CD4-positive, alpha-beta T cell treated with Interleukin-1 beta for 1 hour (primary cell): Measurements from ENCODE around the gene KRT33B.

ENCODE experiments used
- DNase-seq, 2 donors: peaks; one replicate each; pipeline ENCODE4 v3.0.0-alpha.2; 2020 to 2022

The KRT33B gene

GRCh38 chr17:41345992-41346391 lies 23.6 kb downstream of the KRT33B start:
- no peak for DNase-seq

- no peak for DNase-seq
These were observed 26.6 kb downstream of the KRT33B start for GRCh38 chr17:41343029-41343428.

GRCh38 chr17:41340934-41341861 lies 28.4 kb downstream of the KRT33B start:
- peak; percentile 54 to 70 for DNase-seq

GRCh38 chr17:41340494-41340893 lies 29.1 kb downstream of the KRT33B start:
- DNase-seq: no peak

- DNase-seq: no peak
These were observed 29.9 kb downstream of the KRT33B start for GRCh38 chr17:41339571-41340172.

- DNase-seq: peak; percentile 53 to 82
These were observed 30.6 kb downstream of the KRT33B start for GRCh38 chr17:41338961-41339485.

GRCh38 chr17:41335747-41336146 lies 33.9 kb downstream of the KRT33B start:
- DNase-seq: no peak

- DNase-seq: peak in 1 of 2 donors; percentile 26
These were observed 35.0 kb downstream of the KRT33B start for GRCh38 chr17:41334385-41335305.

GRCh38 chr17:41333836-41334235 lies 35.8 kb downstream of the KRT33B start:
- no peak for DNase-seq

GRCh38 chr17:41333098-41333497 lies 36.5 kb downstream of the KRT33B start:
- no peak for DNase-seq

GRCh38 chr17:41332239-41332638 lies 37.4 kb downstream of the KRT33B start:
- no peak for DNase-seq

GRCh38 chr17:41331606-41332005 lies 38.0 kb downstream of the KRT33B start:
- no peak for DNase-seq

GRCh38 chr17:41329279-41329948 lies 40.2 kb downstream of the KRT33B start:
- peak in 1 of 2 donors; percentile 33 for DNase-seq

- no peak for DNase-seq
These were observed 41.4 kb downstream of the KRT33B start for GRCh38 chr17:41328207-41328606.

GRCh38 chr17:41327411-41328120 lies 42.0 kb downstream of the KRT33B start:
- DNase-seq: no peak

- peak; percentile 16 to 49 for DNase-seq
These were observed 43.2 kb downstream of the KRT33B start for GRCh38 chr17:41326173-41327145.

- DNase-seq: no peak
These were observed 44.0 kb downstream of the KRT33B start for GRCh38 chr17:41325611-41326010.

- no peak for DNase-seq
These were observed 44.5 kb downstream of the KRT33B start for GRCh38 chr17:41325126-41325525.

- DNase-seq: peak in 1 of 2 donors; percentile 31
These were observed 45.2 kb downstream of the KRT33B start for GRCh38 chr17:41324180-41325075.
